HG02642 (cell line): ENCODE results near the gene GPR78.
"Not testable (repeated sequence)": the region's sequence is repeated elsewhere in the genome, so short reads cannot be mapped to it uniquely, and the experiment has no call there.

Experiments used
- ATAC-seq: cut with Tn5 transposase; IDR thresholded peaks from one replicate; pipeline ENCODE4 v1.9.1; 2021; ENCODE audit warnings: mild to moderate bottlenecking; ENCODE audit not compliant: unreplicated experiment, poor library complexity

Gene GPR78

DNA sequence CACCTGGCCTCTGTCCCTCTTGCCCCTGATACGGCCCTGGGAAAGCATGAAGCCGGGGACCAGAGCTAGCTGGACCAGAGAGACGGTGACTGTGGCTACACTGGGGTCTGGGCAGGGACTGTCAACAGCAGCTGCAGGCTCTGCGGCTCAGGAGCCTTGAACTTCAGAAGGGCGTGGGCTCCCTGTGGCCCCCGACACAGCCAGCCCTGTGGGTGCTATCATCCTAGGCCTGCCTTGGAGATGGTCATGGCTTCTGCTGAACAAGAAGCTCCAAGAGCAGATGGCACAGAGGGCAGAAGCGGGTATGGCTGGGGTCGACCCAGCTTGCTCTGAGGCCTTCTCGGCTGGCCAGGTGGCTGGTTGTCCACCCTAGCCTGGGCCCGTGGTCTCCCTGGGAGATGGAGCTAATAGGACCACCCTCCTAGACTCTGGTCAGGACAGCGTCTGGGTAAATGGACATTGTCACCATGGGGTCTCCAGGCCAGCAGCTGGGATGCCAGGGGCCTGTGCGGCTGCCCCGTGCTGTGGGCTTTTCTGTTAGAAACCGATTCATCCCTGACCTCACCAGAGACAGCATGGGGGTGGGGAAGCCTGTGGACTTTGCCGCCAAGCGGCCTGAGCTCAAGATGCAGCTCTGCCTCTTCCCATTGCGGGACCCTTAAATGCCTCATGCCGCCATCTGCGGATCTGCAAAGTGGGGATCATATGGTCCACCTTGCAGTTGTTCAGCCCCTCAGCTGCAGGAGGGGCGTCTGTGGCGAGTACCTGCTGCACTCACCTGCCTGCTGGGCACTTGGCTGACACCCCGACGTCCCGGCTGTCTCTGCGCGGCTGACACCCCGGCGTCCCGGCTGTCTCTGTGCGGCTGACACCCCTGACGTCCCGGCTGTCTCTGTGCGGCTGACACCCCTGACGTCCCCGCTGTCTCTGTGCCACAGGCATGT is 33.5 kb downstream of the GPR78 start:
- ATAC-seq: no peak

DNA sequence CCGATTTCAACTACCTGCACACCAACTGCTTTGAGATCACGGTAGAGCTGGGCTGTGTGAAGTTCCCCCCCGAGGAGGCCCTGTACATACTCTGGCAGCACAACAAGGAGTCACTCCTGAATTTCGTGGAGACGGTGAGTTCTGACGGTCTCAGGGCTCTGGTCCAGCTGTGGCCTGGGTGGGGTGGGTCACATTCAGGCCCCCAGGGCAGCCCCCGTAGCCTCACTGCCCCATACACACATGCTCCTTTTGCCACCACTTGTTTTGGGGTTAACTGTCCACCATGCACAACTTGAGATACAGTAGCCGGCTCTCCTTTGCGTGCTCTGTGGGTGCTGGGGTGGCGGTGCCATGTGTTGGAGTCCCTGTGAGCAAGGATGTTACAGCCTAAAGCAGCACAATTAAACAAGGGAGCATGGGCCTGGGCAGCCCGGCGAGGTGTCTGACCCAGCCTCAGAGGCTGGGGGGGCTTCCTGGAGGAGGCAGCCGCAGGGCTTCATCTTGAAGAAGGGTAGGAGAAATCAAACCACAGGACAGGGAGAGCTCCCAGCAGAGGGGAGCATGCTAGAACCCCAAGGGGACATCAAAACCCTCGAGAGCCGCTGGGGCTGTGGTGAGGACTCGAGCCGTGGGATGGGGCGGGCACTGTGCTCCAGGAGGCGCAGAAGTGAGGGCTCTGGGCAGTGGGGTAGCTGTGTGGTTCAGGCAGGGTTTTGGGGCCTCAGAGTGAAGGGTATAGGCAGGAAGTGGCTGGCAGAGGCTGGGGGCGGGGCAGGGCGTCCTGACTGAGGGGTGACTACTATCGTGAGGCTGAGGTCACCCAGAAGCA is 34.4 kb downstream of the GPR78 start:
- no peak for ATAC-seq

DNA sequence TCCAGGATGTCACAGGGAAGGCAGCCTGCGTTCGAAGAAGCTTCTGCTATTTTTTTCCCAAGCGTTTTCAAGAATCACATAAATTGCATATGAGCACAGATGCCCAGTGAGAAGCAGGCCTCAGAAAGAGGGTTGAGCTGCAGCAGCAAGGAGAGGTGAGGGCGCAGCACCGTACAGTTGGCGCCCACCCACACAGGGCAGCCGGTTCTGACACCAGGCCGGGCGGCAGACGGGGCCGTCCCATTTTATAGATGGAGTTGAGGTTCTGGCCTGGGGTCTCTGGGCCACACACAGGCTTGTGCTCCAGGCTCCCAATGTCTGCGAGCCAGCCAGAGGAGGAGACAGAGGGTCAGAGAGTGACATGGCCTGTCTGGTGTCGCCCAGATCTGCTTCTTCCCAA is 35.2 kb downstream of the GPR78 start:
- ATAC-seq: no peak

- no peak for ATAC-seq
Observed at GRCh38 chr4:8615921-8616787, 36.0 kb downstream of the GPR78 start.

DNA sequence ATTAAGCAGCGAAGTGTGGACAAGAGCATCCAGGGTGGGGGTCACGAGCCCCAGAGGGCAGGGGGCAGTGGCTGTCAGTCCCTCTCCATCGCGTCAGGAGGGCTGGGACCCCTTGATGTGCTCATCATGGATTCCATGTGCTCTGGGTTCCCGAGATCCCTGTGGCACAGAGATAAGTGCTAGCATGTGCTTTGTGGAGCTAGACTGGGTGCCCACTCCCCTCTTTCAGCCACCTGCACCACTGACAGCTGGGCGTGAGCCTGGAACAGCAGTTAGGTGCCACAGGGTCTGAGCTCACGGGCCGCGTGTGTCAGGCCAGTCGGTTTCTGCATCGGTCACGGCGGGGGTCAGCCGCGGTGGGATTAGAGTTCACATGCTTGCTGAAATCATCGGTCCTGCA is 36.6 kb downstream of the GPR78 start:
- ATAC-seq: no peak

DNA sequence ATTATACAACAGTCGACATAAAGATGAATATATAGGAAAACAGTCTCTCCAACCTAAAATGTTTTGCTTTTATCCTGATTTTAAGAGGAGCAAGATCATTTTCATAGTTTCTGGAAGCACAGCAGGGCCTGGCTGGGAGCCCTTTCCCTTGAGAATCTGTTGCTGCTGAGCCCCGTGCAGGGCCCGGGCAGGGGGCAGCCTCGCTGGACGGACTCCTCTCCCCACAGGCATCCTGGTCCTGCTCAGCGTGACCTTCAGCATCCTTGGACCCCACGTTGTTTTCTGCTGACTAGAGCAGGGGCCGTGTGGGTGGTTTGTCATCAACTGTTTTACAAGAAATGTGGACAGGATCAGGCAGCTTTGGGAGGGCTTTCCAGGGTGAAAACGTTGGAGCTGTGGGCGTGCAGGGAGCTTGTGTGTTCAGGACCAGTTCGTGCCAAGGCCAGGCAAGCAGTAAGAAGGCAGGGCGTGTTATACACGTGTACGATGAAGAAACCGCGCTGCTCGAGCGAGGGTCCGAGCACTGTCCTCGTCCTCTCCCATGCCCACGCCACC is 37.4 kb downstream of the GPR78 start:
- no peak for ATAC-seq

DNA sequence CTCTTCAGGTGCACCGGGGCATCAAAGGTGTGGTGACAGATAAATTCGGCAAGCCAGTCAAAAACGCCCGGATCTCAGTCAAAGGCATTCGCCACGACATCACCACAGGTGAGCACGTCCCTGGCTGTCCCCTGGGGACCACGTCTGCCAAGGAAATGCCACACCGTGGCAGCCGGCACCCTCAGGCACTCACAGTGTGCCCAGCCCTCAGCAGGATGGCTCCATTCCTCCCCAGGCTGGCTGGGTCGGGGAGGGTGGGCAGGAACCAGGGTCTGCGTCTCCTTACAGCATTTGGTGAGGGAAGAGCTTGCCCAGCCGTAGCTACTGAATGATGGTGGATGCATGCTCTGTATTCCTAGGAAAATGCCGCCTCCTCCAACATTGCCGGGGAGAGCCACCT is 38.2 kb downstream of the GPR78 start:
- ATAC-seq: no peak

DNA sequence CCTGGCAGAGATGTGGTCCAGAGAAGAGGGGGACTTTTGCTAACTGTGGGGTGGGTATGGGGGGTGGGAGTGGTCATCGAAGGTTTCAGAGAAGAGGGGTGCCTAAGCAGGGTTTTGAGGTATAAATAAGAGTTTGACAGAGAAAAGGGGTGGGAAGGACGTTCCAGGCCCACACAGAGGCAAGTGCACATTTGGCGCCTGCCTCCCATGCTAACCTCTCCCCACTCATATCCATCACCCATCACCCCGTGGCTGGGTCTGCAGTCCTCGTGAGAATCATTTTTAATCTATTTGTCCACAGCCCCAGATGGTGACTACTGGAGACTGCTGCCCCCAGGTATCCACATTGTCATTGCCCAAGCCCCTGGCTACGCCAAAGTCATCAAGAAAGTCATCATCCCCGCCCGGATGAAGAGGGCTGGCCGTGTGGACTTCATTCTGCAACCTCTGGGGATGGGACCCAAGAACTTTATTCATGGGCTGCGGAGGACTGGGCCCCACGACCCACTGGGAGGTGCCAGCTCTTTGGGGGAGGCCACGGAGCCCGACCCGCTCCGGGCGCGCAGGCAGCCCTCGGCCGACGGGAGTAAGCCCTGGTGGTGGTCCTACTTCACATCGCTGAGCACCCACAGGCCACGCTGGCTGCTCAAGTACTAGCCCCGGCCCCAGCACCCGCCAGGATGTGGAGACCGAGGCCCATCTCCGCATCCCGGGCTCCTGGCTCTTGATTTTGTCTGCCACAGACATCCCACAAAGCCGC is 38.9 kb downstream of the GPR78 start:
- no peak for ATAC-seq

DNA sequence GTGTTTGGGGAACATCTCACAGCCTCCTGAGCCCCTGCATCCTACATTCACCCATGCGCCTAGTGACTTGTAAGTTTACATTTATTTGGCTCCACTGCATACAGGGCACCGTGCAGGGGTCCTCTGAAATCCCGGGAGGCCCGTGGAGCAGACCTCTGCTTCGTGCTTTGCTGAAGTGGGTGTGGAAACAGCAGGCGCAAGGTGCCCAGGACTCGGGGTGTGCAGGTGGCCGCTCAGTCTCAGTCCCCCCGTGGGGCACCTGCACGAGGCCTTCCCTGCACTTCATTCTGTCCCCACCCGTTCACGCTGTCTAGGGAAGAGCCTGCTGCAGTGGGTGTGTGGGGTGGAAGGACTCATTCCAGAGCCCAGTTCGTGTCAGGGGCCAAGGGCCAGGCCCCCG is 40.9 kb downstream of the GPR78 start:
- not testable (repeated sequence) for ATAC-seq

DNA sequence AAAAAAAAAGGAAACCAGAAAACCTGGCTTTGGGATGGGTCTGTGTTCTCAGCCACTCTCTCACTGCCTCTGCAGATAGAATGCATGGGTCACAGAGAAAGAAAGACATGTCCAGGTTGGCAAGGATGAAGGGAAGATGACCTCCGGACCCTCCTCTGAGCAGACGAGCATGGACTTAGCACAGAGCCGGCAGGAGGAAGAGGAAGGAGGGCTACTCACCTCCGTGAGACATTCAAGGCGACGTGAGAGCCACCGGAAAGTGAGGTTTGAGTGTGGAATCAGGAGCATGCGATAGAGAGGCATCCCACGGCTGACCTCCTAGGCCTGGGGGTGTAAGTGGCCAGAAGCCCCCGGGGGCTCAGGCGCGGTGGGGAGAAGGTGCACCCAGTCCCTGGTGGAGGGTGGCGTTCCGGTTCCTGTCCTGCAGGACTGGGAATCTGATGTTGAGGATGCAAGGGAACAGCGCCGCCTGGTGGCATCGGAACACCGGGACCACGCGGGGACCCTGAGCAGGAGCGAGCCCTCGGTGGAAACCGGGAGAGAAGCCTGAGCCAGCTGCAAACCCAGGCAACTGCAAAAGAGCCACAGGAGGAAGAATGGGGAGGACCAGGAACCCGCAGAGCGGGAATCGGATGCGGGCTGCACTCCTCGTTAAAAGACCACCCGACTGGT is 44.5 kb downstream of the GPR78 start:
- ATAC-seq: not testable (repeated sequence)

DNA sequence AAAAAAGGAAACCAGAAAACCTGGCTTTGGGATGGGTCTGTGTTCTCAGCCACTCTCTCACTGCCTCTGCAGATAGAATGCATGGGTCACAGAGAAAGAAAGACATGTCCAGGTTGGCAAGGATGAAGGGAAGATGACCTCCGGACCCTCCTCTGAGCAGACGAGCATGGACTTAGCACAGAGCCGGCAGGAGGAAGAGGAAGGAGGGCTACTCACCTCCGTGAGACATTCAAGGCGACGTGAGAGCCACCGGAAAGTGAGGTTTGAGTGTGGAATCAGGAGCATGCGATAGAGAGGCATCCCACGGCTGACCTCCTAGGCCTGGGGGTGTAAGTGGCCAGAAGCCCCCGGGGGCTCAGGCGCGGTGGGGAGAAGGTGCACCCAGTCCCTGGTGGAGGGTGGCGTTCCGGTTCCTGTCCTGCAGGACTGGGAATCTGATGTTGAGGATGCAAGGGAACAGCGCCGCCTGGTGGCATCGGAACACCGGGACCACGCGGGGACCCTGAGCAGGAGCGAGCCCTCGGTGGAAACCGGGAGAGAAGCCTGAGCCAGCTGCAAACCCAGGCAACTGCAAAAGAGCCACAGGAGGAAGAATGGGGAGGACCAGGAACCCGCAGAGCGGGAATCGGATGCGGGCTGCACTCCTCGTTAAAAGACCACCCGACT is 50.2 kb downstream of the GPR78 start:
- ATAC-seq: not testable (repeated sequence)

GRCh38 chr4:8631896-8632295 is 51.7 kb downstream of the GPR78 start:
- ATAC-seq: not testable (repeated sequence)

DNA sequence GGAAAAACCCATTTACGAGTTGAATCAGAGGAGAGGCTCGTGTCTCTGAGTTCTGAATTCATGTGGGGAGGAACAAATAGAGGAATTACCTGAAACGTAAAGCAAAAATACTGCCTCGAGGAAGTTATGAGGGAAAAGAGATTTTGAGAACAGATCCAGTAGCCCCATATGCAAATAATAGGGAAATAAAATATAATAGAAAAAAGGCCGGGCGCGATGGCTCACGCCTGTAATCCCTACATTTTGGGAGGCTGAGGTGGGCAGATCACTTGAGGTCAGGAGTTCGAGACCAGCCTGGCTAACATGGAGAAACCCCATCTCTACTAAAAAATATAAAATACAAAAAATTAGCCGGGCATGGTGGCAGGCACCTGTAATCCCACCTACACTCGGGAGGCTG is 54.6 kb downstream of the GPR78 start:
- not testable (repeated sequence) for ATAC-seq

DNA sequence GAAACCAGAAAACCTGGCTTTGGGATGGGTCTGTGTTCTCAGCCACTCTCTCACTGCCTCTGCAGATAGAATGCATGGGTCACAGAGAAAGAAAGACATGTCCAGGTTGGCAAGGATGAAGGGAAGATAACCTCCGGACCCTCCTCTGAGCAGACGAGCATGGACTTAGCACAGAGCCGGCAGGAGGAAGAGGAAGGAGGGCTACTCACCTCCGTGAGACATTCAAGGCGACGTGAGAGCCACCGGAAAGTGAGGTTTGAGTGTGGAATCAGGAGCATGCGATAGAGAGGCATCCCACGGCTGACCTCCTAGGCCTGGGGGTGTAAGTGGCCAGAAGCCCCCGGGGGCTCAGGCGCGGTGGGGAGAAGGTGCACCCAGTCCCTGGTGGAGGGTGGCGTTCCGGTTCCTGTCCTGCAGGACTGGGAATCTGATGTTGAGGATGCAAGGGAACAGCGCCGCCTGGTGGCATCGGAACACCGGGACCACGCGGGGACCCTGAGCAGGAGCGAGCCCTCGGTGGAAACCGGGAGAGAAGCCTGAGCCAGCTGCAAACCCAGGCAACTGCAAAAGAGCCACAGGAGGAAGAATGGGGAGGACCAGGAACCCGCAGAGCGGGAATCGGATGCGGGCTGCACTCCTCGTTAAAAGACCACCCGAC is 55.8 kb downstream of the GPR78 start:
- not testable (repeated sequence) for ATAC-seq
